HK-2 (cell line): ENCODE results near the gene TMEM131.
"Not testable (repeated sequence)": the region's sequence is repeated elsewhere in the genome, so short reads cannot be mapped to it uniquely, and the experiment has no call there.

Experiments used
- DNase-seq: peaks from one replicate; pipeline ENCODE4 v3.0.0-alpha.2; 2018; ENCODE audit not compliant: unreplicated experiment

TMEM131 gene

GRCh38 chr2:97858442-97858841 is 137.3 kb downstream of the TMEM131 start:
- DNase-seq: no peak

DNA sequence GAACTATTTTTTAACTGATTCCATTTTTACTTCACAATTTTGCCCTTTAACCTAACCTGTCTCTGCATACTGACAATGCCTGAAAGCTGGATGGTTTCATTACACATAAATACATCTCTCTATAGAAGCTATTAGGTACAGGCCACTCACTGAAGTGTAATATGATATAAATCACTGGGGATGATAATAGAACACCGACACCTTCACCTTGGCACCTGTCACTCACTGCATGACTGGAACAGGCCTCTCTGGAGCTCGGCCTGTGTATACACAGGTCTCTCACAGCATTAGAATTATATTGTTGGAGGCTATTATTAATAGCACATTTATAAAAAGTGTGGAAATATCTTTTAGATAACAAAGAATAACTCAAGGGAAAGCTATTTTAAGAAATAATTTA is 138.2 kb downstream of the TMEM131 start:
- DNase-seq: no peak

GRCh38 chr2:97853057-97853456 is 142.7 kb downstream of the TMEM131 start:
- DNase-seq: not testable (repeated sequence)

GRCh38 chr2:97851172-97851571 is 144.6 kb downstream of the TMEM131 start:
- no peak for DNase-seq

DNA sequence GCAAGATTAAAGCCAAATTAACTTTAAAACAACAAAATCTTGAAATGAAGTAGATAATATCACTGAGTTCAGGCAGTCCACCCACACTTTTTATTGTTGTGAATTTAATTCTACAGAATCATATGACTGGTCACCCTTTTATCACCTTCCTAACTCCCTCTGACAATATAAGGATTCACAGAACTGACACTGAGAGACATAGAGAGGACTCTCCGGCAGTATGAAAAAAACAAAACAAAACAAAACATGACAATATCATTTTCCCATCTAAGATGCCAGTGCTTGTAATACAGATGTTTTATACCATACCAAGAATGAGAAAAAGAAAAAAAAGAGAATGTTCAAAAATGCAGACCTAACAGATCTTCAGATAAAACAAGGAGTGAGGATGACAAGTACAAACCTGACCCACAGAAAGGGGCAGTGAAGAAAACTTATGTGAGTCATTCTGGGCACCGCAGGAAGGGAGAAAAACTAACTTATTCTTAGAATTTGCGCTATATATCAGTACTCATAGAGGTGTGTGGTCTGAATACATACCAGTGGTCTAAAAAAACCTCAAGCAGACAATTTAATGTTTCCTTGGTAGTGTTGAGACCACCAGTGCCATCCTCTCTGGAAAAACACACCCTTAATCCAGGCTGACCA is 145.7 kb downstream of the TMEM131 start:
- DNase-seq: no peak

DNA sequence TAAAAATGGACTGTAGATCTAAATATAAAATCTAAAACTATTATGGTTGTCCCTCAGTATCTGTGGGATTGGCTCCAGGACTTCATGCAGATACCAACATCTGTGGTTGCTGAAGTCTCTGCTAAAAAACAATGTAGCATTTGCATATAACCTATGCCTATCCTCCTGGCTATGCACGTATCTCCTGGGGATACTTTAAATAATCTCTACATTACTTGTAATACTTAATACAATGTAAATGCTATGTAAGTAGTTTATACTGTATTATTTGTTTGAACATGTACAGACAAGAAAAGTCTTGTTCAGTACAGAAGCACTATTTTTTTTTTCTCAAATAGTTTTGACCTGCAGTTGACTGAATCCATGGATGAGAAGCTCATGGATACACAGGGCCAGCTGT is 147.4 kb downstream of the TMEM131 start:
- no peak for DNase-seq

DNA sequence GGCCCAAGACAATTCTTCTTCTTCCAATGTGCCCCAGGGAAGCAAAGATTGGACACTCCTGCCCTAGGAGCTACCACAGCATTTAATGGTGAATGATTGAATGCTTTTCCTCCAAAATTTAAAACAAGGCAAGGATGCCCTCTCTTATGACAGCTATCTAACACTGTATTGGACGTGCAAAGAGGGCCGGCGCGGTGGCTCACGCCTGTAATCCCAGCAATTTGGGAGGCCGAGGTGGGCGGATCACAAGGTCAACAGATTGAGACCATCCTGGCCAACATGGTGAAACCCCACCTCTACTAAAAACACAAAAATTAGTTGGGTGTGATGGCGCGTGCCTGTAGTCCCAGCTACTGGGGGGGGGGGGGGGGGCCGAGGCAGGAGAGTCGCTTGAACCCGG is 149.0 kb downstream of the TMEM131 start:
- not testable (repeated sequence) for DNase-seq

- no peak for DNase-seq
Measured at GRCh38 chr2:97845818-97846217, 149.9 kb downstream of the TMEM131 start.

DNA sequence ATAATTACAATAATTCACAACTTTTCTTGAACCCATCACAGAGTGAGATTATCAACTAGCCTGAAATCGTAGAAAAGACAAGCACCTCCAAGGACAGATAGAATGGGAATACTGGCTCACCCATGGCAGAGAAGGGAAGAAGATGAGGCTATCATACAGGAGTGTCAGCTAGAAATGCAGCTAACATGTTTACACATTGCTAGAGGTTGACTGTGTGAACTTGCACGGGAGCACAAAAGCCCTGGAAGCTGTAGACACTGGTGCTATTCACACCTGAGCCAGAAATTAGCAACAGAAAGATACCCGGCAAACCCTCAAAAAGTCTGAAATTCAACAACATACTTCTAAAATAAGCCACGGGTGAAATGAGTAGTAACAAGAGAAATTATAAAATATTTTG is 150.6 kb downstream of the TMEM131 start:
- DNase-seq: no peak

GRCh38 chr2:97844311-97844859 is 151.4 kb downstream of the TMEM131 start:
- no peak for DNase-seq

DNA sequence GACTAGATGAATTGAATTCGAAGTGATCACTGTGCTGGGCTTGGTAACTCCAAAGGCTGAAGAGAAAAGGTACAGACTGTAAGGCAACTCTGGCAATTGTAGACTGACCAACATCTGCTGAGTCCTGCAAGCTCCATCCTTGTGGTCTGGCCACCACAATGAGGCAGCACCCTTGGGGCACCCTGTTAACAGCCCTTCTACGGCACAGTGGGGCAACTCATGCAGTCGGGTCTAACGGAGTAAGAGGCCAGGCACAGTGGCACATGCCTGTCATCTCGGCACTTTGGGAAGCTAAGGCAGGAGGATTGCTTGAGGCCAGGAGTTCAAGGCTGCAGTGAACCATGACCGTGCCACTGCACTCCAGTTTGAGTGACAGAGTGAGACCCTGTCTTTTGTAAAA is 155.6 kb downstream of the TMEM131 start:
- no peak for DNase-seq

DNA sequence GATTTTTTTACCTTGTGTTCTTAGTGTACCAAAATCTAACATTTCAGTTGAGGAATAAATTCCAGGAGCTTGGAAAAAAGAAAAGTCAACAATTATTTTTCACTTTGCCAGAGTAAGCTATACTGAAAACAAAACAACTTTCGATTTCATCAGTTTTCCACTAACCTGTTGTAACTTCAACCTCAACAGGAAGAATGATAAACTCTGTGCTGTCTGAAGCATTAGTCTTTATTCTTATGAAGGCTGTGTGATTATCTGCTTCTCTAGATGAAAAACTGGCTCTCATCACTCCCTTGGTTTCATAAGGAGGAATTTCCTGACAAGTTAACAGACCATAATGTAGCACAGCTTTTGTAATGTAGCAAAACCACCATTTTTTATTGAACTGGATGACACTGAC is 161.1 kb downstream of the TMEM131 start:
- no peak for DNase-seq

- no peak for DNase-seq
Measured at GRCh38 chr2:97831121-97831520, 164.6 kb downstream of the TMEM131 start.

DNA sequence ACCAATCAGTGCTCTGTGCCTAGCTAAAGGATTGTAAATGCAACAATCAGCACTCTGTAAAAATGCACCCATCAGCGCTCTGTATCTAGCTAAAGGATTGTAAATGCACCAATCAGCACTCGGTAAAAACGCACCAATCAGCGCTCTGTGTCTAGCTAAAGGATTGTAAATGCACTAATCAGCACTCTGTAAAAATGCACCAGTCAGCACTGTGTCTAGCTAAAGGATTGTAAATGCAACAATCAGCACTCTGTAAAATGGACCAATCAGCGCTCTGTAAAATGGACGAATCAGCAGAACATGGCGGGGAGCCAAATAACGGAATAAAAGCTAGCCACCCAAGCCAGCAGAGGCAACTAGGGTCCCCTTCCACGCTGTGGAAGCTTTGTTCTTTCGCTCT is 166.5 kb downstream of the TMEM131 start:
- not testable (repeated sequence) for DNase-seq

DNA sequence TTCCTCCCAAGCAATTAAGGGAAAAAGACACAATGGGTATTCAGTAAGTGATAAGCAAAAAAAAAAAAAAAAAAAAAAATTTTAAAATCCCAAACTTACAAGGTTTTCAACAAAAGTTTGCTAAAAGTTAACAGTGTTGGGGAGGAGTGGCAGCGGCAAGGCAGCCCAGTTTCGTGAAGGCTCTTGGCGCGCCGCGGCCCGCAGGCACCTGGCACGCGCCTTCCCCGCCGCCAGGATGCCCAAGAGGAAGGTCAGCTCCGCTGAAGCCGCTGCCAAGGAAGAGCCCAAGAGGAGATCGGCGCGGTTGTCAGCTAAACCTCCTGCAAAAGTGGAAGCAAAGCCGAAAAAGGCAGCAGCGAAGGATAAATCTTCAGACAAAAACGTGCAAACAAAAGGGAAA is 168.7 kb downstream of the TMEM131 start:
- DNase-seq: not testable (repeated sequence)

GRCh38 chr2:97826266-97826847 is 169.4 kb downstream of the TMEM131 start:
- DNase-seq: not testable (repeated sequence)

GRCh38 chr2:97824011-97824410 is 171.7 kb downstream of the TMEM131 start:
- DNase-seq: not testable (repeated sequence)

DNA sequence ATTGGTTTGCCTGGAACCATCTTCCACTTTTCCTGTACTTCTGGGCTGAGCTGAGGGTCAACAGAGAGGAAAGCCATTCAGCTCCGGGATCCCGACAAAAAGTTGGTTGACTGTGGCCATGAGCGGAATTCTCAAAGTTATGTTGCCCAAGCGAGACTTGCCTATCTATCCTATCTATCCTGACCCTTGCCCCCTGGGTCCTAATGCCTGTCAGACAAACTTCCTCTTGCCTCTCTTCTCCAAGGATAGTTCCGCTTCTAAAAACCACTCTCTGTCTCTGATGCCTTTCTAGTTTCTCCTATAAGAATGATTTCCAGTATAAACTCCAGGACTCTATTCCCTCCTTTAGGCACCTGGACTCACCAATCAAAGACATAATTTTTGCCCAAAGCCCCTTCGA is 173.9 kb downstream of the TMEM131 start:
- DNase-seq: not testable (repeated sequence)

GRCh38 chr2:97819754-97820153 is 176.0 kb downstream of the TMEM131 start:
- no peak for DNase-seq

DNA sequence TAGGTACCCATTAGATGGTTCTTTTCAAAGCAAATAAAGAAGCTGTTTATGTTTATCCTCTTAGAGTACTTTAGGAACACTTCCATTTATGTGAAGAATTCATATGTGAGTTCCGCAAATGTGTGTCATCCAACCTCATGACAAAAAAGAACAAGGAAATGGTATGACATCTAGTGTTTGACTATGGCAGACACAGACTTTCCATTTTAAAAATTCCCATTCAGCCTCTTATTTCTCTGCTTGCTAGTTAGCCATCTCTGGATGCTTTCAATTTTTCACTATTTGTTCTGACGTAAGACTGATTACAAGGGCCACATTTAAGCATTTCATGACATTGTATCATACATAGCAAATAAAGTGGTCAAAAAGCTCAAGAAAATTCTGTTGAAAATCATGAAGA is 179.3 kb downstream of the TMEM131 start:
- DNase-seq: no peak

- DNase-seq: no peak
Measured at GRCh38 chr2:97812931-97813330, 182.8 kb downstream of the TMEM131 start.

DNA sequence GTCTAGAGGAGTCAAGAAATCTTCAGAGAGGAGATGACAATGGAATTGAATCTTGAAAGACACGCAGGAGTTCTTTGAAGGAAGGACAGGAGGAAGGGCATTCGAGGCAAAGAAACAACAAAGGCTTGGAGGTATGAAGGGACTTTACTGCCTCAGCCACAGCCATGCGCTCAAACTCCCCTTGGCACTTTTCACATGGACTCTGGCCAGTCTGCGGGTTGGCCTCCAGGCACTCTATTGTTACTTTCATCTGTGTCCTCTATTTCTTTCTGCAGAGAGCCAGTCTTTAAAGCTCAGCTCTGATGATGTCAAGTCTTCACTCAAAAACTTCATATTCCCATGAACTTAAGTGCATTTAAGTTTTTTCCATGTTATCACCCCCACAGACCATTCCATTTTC is 186.9 kb downstream of the TMEM131 start:
- DNase-seq: no peak
